OCI-LY7 (cell line): ENCODE measurements around the gene GSK3A. TPM values are rescaled to one million over a fixed set of nuclear protein-coding genes. Genes with fewer than 3 reads are reported as not detected.

Source experiments
- BruUV-seq: library from RNA; stranded (reverse); fragments of 400-500 nt; replicated peaks from 2 replicates; lab custom pipeline; 2021; lab: Mats Ljungman, UMichigan
- CTCF ChIA-PET: fragments of 300-600 bp; sonication (Branson Sonifier 250); formaldehyde crosslinking; loops from one replicate; lab custom pipeline; 2022; ENCODE audit warnings: antibody characterized with exemption; ENCODE audit not compliant: unreplicated experiment; lab: Charles Lee
- POLR2A ChIA-PET: fragments of 300-600 bp; sonication (Branson Sonifier 250); formaldehyde crosslinking; loops from one replicate; lab custom pipeline; 2022; ENCODE audit warnings: antibody characterized with exemption; lab: Charles Lee
- DNase-seq: peaks from one replicate; pipeline ENCODE4 v3.0.0-alpha.2; 2015; ENCODE audit warnings: low spot score
- H2AFZ ChIP-seq: fragments of 200-600 bp; sonication (generic), shearing (Covaris generic); 2 replicates; pipeline ENCODE4 v1.6.1; 2014; ENCODE audit warnings: mild to moderate bottlenecking, antibody characterized with exemption, low read length, moderate library complexity
- H3K27ac ChIP-seq: fragments of 200-600 bp; sonication (generic); 2 replicates; pipeline ENCODE4 v1.5.1; 2014; ENCODE audit warnings: mixed run types, low read depth, mild to moderate bottlenecking, moderate library complexity, low read length, inconsistent platforms; ENCODE audit not compliant: poor library complexity, severe bottlenecking
- H3K36me3 ChIP-seq: fragments of 200-600 bp; sonication (generic); 2 replicates; pipeline ENCODE4 v1.6.1; 2014; ENCODE audit warnings: mild to moderate bottlenecking, antibody characterized with exemption, low read length, moderate library complexity, mixed read lengths; ENCODE audit not compliant: insufficient read depth
- H3K4me1 ChIP-seq: fragments of 200-600 bp; sonication (generic); 2 replicates; pipeline ENCODE4 v1.5.1; 2014; ENCODE audit warnings: mild to moderate bottlenecking, low read length; ENCODE audit not compliant: insufficient read depth, poor library complexity, severe bottlenecking
- H3K4me2 ChIP-seq: fragments of 200-600 bp; sonication (generic); 2 replicates; pipeline ENCODE4 v1.6.1; 2014; ENCODE audit warnings: mild to moderate bottlenecking, low read length
- H3K4me3 ChIP-seq: fragments of 200-600 bp; sonication (generic); 2 replicates; pipeline ENCODE4 v1.5.1; 2014; ENCODE audit warnings: mild to moderate bottlenecking, low read depth, low read length; ENCODE audit not compliant: poor library complexity, severe bottlenecking
- H3K79me2 ChIP-seq: fragments of 200-600 bp; sonication (generic); 2 replicates; pipeline ENCODE4 v1.6.1; 2016; ENCODE audit warnings: low read depth, mild to moderate bottlenecking, low read length, moderate library complexity, mixed read lengths; ENCODE audit not compliant: insufficient read depth
- H3K9me2 ChIP-seq: fragments of 200-600 bp; sonication (generic); 2 replicates; pipeline ENCODE4 v1.6.1; 2016; ENCODE audit warnings: mild to moderate bottlenecking, low read length, mixed read lengths; ENCODE audit not compliant: insufficient read depth
- H3K9me3 ChIP-seq: fragments of 200-600 bp; sonication (generic); 2 replicates; pipeline ENCODE4 v1.6.1; 2014; ENCODE audit warnings: mild to moderate bottlenecking, mixed run types, low read length, mixed read lengths
- H4K20me1 ChIP-seq: fragments of 200-600 bp; sonication (generic); 2 replicates; pipeline ENCODE4 v1.6.1; 2014; ENCODE audit warnings: mild to moderate bottlenecking, antibody characterized with exemption, low read length, moderate library complexity, mixed read lengths; ENCODE audit not compliant: insufficient read depth
- EZH2phosphoT487 ChIP-seq: fragments of 200-600 bp; sonication (generic); IDR thresholded peaks from 2 replicates; pipeline ENCODE4 v1.6.1; 2018; ENCODE audit warnings: low read depth, borderline replicate concordance, mild to moderate bottlenecking, mixed run types, antibody characterized with exemption, low read length, moderate library complexity, mixed read lengths
- intact Hi-C: fragments of 100-400 bp; cut with micrococcal nuclease; formaldehyde crosslinking; loops from one replicate; pipeline ENCODE4 v1.10.0; 2022; ENCODE audit not compliant: unreplicated experiment
- total RNA-seq, 2 experiments: library from RNA; depleted of rRNA in 1 of 2; stranded (reverse); fragments of >200 nt in 1 of 2; shearing (Covaris generic) in 1 of 2; gene quantifications; 2 replicates each; pipeline ENCODE4 v1.2.3, GENCODE V29; 2014 to 2022
- TF ChIP-seq, protein P1 (sequence below): fragments of 200-600 bp; sonication (generic); conservative IDR thresholded peaks from 2 replicates; pipeline ENCODE4 v1.5.1; 2014; ENCODE audit warnings: mild to moderate bottlenecking, antibody characterized with exemption, low read length, moderate library complexity, mixed read lengths

GSK3A gene
- total RNA-seq, 2 experiments from 2014 or later, result 20.9 to 29.2 TPM

DNA sequence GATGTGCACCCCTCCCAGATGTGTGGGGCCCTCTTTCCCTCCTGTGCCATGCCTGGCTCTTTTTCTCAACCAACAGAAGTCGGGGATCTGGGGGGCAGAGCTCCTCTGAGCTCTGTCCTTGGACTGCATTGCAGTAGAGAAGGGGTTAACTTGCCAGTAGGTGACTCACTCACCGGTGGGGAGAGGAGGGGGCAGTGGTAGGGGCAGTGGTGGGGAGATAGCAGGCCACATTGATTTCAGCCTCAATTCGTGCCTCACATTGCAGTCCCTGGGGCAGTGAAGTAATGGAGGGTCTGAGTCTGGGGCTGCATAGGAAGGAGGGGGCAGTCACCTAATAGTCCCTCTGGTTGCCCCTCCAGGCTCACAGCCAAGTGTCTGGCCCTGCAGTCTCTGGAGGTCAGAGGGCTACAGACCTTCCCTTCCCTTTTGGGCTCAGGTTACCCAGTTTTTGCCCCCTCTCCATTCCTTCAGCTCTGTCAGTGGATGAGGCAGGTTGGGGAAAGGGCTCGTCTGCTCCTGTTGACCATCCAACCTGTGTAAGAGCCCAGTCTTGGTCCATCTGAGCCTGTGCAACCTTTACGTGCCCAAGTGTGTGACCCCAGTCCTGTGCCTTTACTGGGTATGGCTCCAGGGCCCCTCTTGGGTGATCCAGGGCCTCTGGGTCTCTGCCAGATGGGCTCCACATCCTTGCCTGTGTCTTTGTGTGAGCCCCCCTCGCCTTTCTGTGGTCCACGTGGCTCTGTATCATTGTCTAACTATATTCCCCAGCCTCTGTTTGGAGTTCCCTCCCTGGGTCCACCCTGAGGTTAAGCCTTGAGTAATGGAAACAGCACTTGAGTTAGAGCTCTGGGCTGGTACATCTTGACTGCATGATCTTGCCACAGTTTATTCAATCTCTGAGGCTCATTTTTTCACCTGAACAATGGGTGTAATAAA, 39.7 kb upstream of the GSK3A start:
- H3K4me1 ChIP-seq, result peaks cover 62% of the 10 kb centered on the region
- BruUV-seq, result no TSS peak
- no peak overlapping the region for H2AFZ ChIP-seq
- ChIA-PET POLR2A (interaction anchor here (1.2 kb wide), 1 partner anchor 39 kb away, joined by 4 read pairs; the partner anchor contains the start of gene GSK3A), CTCF (no interaction called here)
- peaks cover 5% of the 10 kb centered on the region for H3K36me3 ChIP-seq
- no peaks in the 10 kb centered on the region for H3K9me2 ChIP-seq
- peak overlapping the region; percentile 82 for H3K27ac ChIP-seq
- intact Hi-C loops, result loop anchor here (2.0 to 10.0 kb wide), 2 partner anchors 153 to 417 kb away; partner anchors contain the start of gene RPS19
- TF ChIP-seq, protein P1, sequence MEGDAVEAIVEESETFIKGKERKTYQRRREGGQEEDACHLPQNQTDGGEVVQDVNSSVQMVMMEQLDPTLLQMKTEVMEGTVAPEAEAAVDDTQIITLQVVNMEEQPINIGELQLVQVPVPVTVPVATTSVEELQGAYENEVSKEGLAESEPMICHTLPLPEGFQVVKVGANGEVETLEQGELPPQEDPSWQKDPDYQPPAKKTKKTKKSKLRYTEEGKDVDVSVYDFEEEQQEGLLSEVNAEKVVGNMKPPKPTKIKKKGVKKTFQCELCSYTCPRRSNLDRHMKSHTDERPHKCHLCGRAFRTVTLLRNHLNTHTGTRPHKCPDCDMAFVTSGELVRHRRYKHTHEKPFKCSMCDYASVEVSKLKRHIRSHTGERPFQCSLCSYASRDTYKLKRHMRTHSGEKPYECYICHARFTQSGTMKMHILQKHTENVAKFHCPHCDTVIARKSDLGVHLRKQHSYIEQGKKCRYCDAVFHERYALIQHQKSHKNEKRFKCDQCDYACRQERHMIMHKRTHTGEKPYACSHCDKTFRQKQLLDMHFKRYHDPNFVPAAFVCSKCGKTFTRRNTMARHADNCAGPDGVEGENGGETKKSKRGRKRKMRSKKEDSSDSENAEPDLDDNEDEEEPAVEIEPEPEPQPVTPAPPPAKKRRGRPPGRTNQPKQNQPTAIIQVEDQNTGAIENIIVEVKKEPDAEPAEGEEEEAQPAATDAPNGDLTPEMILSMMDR, result no peak
- TF ChIP-seq EZH2phosphoT487, result no peak
- peak; percentile 39 for DNase-seq
- no peaks in the 10 kb centered on the region for H3K9me3 ChIP-seq
- peak overlapping the region; percentile 83 for H3K4me3 ChIP-seq
- peaks cover 10% of the 10 kb centered on the region; the same call in 1 of the 2 replicates for H4K20me1 ChIP-seq
- peaks cover 17% of the 10 kb centered on the region for H3K79me2 ChIP-seq
- H3K4me2 ChIP-seq, result peak overlapping the region; percentile 93

DNA sequence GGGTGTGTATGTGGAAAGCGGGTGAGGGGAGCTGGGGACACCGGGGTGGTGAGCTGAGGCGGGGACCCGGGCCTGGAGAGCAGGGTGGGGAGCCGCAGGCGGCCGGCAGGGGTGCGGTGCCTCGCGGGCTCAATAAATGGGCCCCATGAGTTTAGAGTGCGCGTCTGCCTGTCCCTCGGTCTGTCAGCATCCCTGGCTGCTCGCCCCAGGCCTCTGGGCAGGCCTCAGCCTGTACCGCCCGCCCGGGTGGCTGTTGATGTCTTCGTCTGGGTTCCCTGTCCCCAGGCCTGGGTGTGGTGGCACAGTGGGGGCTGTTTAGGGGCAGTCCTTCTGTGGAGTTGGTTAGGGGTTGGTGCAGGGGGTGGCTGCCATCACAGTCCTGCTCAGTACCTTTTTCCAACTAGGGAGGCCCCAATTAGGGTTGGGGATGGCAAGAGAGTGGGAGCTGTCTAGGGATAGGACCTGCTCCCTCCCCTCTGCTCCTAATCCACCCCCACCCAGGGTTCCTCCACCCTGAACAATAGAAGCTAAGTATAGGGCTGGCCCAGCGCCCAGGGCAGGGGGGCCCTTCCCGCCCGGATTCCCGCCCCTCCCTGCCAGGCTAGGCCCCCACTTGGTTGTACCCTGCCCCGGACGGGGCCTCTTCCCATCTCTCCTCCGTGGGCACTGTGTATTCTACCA, 38.9 kb upstream of the GSK3A start:
- peak overlapping the region; percentile 83 for H3K4me3 ChIP-seq
- H3K4me1 ChIP-seq, result peaks cover 55% of the 10 kb centered on the region
- no peaks in the 10 kb centered on the region for H3K9me2 ChIP-seq
- H3K36me3 ChIP-seq, result no peaks in the 10 kb centered on the region
- POLR2A ChIA-PET, result interaction anchor here (0.5 to 1.5 kb wide), 5 partner anchors 19 to 150 kb away, joined by 3 to 7 read pairs (median 4); partner anchors contain the start of genes GSK3A, PAFAH1B3 and PRR19
- H4K20me1 ChIP-seq, result peaks cover 10% of the 10 kb centered on the region; the same call in 1 of the 2 replicates
- H3K79me2 ChIP-seq, result peaks cover 17% of the 10 kb centered on the region
- CTCF ChIA-PET, result no interaction called here
- DNase-seq, result peak; percentile 54
- no peak overlapping the region for H2AFZ ChIP-seq
- peak overlapping the region; percentile 93 for H3K4me2 ChIP-seq
- intact Hi-C loops, result loop anchor here (2.0 to 10.0 kb wide), 2 partner anchors 152 to 416 kb away; partner anchors contain the start of gene RPS19
- BruUV-seq, result no TSS peak
- TF ChIP-seq, protein P1, result no peak
- no peak for TF ChIP-seq EZH2phosphoT487
- H3K27ac ChIP-seq, result peak overlapping the region; percentile 82
- H3K9me3 ChIP-seq, result no peaks in the 10 kb centered on the region
